A549 treated with AZD9567 at 1 μM for 4 hours (cell line): ENCODE measurements around the gene KLHDC8B. TPM values are rescaled to one million over a fixed set of nuclear protein-coding genes. Genes with fewer than 3 reads are reported as not detected.

ENCODE experiments used
- total RNA-seq: library from RNA; stranded (reverse); fragments of 200-300 nt; extraction: Qiagen RNA extraction; gene quantifications from 5 replicates; pipeline ENCODE4 v1.2.3, GENCODE V29; 2022; ENCODE audit not compliant: insufficient read depth

KLHDC8B gene
- total RNA-seq, result 4.2 to 7.4 TPM (median 4.6 TPM) in 5 replicates

GRCh38 chr3:49171119-49171774, at the start of gene KLHDC8B:
KLHDC8B (plus strand) TSS chr3:49171598; CDS start chr3:49172770, 1,172 bp downstream.

GRCh38 chr3:49132437-49133225, 38.8 kb upstream of the KLHDC8B start, which contains the start of gene LAMB2:
LAMB2 (minus strand) TSS chr3:49133050; CDS start chr3:49132867, 183 bp downstream.

GRCh38 chr3:49165771-49166751, 5.3 kb upstream of the KLHDC8B start, which contains the start of gene CCDC71:
CCDC71 (minus strand) TSS chr3:49166331; CDS start chr3:49164208, 2,123 bp downstream.

Other genes with a start within 250 kb of the KLHDC8B start
- 17.1 to 20.0 TPM (median 18.3 TPM) in 5 replicates for gene P4HTM, start 181.4 kb upstream of the KLHDC8B start, total RNA-seq
- 62.9 to 82.1 TPM (median 77.8 TPM) in 5 replicates for gene WDR6, start 164.2 kb upstream of the KLHDC8B start, total RNA-seq
- gene DALRD3, start 153.0 kb upstream of the KLHDC8B start, total RNA-seq, result 19.8 to 26.3 TPM (median 26.0 TPM) in 5 replicates
- 64.2 to 93.5 TPM (median 87.1 TPM) in 5 replicates for gene NDUFAF3, start 149.5 kb upstream of the KLHDC8B start, total RNA-seq
- gene IMPDH2, start 142.2 kb upstream of the KLHDC8B start, total RNA-seq, result 128 to 175 TPM (median 165 TPM) in 5 replicates
- 35.3 to 40.4 TPM (median 38.3 TPM) in 5 replicates for gene QRICH1, start 77.5 kb upstream of the KLHDC8B start, total RNA-seq
- 138 to 189 TPM (median 143 TPM) in 5 replicates for gene QARS1, start 66.8 kb upstream of the KLHDC8B start, total RNA-seq
- 23.0 to 26.1 TPM (median 24.1 TPM) in 5 replicates for gene USP19, start 50.8 kb upstream of the KLHDC8B start, total RNA-seq
- 98.2 to 133 TPM (median 104 TPM) in 5 replicates for gene LAMB2, start 38.5 kb upstream of the KLHDC8B start, total RNA-seq
- 13.6 to 16.8 TPM (median 15.9 TPM) in 5 replicates for gene CCDC71, start 5.3 kb upstream of the KLHDC8B start, total RNA-seq
- 1.7 to 3.0 TPM (median 1.9 TPM) in 5 replicates for gene C3orf62, start 105.6 kb downstream of the KLHDC8B start, total RNA-seq
- 11.6 to 14.8 TPM (median 14.2 TPM) in 5 replicates for gene USP4, start 168.5 kb downstream of the KLHDC8B start, total RNA-seq
- gene GPX1, start 186.8 kb downstream of the KLHDC8B start, total RNA-seq, result 192 to 317 TPM (median 287 TPM) in 5 replicates
- 448 to 524 TPM (median 465 TPM) in 5 replicates for gene RHOA, start 240.4 kb downstream of the KLHDC8B start, total RNA-seq
- 20.1 to 24.9 TPM (median 21.9 TPM) in 5 replicates for gene TCTA, start 240.8 kb downstream of the KLHDC8B start, total RNA-seq